Brain microvascular endothelial cell (primary cell): ENCODE data around the gene WWC2.
A peak's percentile ranks its signal among the peaks of the same experiment; 100 is the strongest.

Experiments used
- DNase-seq: peaks from one replicate; pipeline ENCODE4 v3.0.0-alpha.2; 2020
- H3K27ac ChIP-seq: fragments of 250-450 bp; sonication (Bioruptor Pico); 2 replicates; pipeline ENCODE4 v1.5.1; 2020; ENCODE audit warnings: mild to moderate bottlenecking, moderate library complexity
- H3K27me3 ChIP-seq: fragments of 250-450 bp; sonication (Bioruptor Pico); replicated peaks from 2 replicates; pipeline ENCODE4 v1.5.1; 2020; ENCODE audit warnings: mild to moderate bottlenecking
- H3K36me3 ChIP-seq: fragments of 250-450 bp; sonication (Bioruptor Pico); replicated peaks from 2 replicates; pipeline ENCODE4 v1.5.1; 2020; ENCODE audit warnings: mild to moderate bottlenecking
- H3K4me3 ChIP-seq: 2 replicates; pipeline ENCODE4 v1.5.1; 2011; ENCODE audit warnings: low read depth, mild to moderate bottlenecking, control low read depth, low read length, moderate library complexity
- CTCF ChIP-seq: IDR thresholded peaks from 2 replicates; pipeline ENCODE4 v1.5.1; 2011; ENCODE audit warnings: low read depth, mild to moderate bottlenecking, moderate library complexity, low read length, control low read depth, inconsistent platforms; ENCODE audit errors: missing control alignments
- in situ Hi-C: cut with HindIII; loops from 2 replicates; pipeline ENCODE4 v1.10.0; 2017; ENCODE audit warnings: low sequenced_read_pairs, low pct_ligation_motif_present

The WWC2 gene

DNA sequence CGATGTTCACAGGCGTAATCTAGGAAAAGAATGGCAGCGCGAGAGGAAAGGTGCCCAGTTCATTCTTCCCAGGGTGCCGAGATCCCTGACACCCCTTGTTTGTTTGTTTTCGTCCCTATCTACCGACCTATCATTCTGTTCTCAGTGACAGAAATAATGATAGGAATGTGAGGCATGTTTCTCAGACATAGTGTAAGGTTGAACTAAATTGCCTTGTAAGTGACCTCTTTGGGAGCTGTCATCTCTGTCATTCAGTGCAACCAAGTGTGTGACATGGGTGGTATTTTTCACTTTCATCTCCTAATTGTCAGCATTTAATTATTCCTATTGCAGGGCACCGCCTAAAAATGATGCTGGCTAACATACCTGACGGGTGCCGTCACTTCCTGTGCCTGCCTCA, 196.7 kb downstream of the WWC2 start:
- TF ChIP-seq CTCF: no peak
- H3K4me3 ChIP-seq: no peak overlapping the region
- DNase-seq: no peak
- in situ Hi-C loops: no loop called here
- H3K27ac ChIP-seq: no peak overlapping the region
- peaks cover 5% of the 10 kb centered on the region for H3K36me3 ChIP-seq
- no peaks in the 10 kb centered on the region for H3K27me3 ChIP-seq

- Histone ChIP-seq H3K27me3 (no peaks in the 10 kb centered on the region), H3K36me3 (peaks cover 5% of the 10 kb centered on the region), H3K27ac (no peak overlapping the region), H3K4me3 (no peak overlapping the region)
- in situ Hi-C loops: no loop called here
- no peak for TF ChIP-seq CTCF
- no peak for DNase-seq
Observed at GRCh38 chr4:183297675-183298074, 198.6 kb downstream of the WWC2 start.

GRCh38 chr4:183299464-183299863, 200.4 kb downstream of the WWC2 start:
- no peak overlapping the region for H3K4me3 ChIP-seq
- in situ Hi-C loops: no loop called here
- H3K27ac ChIP-seq: no peak overlapping the region
- no peak for TF ChIP-seq CTCF
- DNase-seq: no peak
- H3K27me3 ChIP-seq: no peaks in the 10 kb centered on the region
- peaks cover 2% of the 10 kb centered on the region for H3K36me3 ChIP-seq

GRCh38 chr4:183300070-183300469, 201.0 kb downstream of the WWC2 start:
- Histone ChIP-seq H3K27me3 (no peaks in the 10 kb centered on the region), H3K36me3 (peaks cover 2% of the 10 kb centered on the region), H3K27ac (no peak overlapping the region), H3K4me3 (no peak overlapping the region)
- in situ Hi-C loops: no loop called here
- DNase-seq: peak; percentile 5
- no peak for TF ChIP-seq CTCF

DNA sequence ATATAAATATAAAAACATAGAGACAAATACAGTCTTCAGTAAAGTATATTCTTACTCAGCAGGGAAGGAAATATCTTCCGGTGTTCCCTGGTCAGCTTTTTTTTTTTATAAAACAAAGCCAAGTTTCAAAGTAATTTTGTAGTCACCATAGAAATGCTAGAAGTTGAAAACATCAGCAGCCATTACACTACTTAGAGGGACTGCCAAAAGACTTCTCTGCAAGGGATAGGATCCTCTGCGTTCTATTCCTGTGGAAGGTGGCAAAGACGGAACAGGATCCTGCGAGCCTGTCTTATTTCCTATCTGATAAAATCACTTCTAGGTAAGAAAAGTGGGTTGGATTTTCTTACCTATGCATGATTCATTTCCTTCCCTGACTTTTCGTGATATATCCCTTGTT, 201.6 kb downstream of the WWC2 start:
- no peak for DNase-seq
- Histone ChIP-seq H3K27ac (no peak overlapping the region), H3K4me3 (no peak overlapping the region), H3K27me3 (no peaks in the 10 kb centered on the region), H3K36me3 (peaks cover 2% of the 10 kb centered on the region)
- in situ Hi-C loops: no loop called here
- no peak for TF ChIP-seq CTCF

- Histone ChIP-seq H3K27me3 (no peaks in the 10 kb centered on the region), H3K27ac (no peak overlapping the region), H3K4me3 (no peak overlapping the region), H3K36me3 (no peaks in the 10 kb centered on the region)
- in situ Hi-C loops: no loop called here
- no peak for DNase-seq
- TF ChIP-seq CTCF: no peak
Observed at GRCh38 chr4:183303301-183303700, 204.2 kb downstream of the WWC2 start.
